ENCODE data around the gene CACNA1I.

CACNA1I gene

DNA sequence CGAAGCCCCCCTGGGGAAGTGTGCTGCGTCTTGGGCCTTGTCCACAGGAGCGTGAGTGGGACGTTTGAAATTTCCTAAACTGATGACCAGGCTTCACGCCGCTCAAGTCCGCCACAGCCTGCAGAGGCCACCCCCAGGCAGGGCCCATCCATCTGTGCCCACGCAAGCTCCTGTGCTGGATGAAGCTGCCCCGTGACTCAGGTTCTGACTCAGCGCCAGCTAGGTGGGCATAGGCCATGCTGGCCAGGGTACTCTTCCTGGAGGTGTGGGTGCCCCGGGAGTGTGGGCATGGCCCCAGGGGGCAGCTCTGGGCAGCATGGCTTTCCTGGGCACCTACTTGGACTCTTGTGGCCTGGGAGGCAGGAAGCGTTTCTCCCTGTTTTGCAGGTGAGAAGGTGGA is 134.8 kb downstream of the CACNA1I start:
- no peak for DNase-seq

DNA sequence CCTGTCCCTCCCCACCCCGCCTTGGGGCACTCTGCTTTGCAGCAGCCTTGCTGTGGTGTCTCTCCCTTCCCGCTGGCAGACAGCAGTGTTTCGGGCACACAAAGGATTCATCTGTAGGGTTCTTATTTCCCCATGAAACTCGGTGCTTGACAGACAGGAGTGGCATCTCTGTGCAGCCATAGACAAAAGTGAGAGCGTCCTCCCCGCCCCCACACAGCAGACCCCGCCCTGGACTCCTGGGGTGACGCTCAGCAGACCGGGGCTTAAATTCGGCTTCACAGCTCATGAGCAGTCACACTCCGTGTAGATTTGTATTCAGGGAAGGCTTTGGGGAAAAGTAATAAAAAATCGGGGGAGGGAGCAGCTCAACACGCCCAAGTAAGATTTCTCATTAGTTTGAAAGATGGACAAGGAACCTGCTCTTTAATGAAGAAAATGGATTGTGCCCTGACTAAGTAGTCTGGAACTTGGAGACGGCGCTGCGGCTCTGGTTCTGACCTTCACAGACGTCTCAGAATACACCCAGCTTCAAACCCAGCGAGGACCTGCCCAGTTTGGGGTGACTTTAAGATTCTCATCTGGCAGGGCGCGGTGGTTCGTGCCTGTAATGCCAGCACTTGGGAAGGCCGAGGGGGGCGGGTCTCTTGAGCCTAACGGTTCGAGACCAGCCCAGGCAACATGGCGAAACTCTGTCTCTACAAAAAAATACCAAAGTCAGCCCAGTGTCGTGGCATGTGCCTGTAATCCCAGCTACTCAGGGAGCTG is 136.0 kb downstream of the CACNA1I start:
- no peak for DNase-seq

- no peak for DNase-seq
Measured at GRCh38 chr22:39707351-39707750, 136.8 kb downstream of the CACNA1I start.

DNA sequence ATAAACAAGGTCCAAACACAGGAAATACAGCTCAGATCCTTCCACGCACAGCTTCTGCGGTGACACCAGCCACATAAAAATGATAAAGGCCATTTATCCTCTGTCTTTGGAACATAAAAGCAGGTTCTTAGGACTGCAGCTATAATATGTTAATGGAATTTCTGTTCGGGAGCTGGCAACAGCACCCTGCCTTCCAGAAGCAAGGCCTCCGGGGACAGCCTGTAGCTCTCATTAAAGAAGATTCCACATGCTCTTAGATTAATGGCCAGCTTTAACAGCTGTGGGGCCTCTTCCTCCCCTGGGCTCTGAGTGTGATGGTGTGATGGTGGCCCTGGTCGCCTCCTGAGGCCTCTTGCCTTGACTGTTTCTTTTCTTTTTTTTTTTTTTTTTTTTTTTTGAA is 137.3 kb downstream of the CACNA1I start:
- DNase-seq: no peak

- no peak for DNase-seq
Measured at GRCh38 chr22:39710380-39711150, 140.0 kb downstream of the CACNA1I start.

GRCh38 chr22:39712081-39712480 is 141.5 kb downstream of the CACNA1I start:
- DNase-seq: no peak

DNA sequence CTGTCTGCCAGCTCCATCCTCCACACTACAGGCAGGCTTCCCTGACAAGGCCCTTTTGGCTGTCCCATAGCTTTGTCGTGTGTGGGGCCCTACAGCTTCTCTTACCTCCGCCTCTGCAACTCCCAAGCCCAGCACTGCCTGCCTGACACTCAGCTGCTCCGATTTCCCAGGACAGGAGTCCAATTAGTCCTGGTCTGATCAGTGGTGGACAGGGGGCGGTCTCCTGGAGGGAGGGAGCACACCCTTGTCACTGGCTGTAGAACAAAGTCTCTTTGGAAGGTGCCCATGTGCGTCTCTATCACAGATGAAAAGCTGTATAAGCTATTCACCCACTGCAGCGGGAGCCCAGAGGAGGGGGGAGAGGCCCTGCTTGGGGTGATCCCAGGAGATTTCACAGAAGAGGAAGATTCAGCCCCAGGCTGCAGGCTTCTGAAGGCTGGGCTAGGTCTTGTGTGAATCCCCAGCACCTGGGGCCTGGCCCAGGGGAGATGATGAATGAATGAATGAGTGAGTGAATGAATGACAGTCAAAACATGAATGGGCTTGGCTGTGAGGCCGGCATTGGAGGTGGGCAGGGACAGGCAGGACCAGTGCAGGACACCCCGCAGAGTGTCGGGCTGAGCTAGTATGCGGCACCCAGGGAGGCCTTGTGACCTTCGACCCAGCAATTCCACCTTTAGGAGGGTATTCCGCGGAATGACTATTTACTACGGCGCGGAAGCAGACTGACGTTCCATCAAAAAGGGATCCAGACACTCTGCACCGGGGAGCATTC is 142.4 kb downstream of the CACNA1I start:
- no peak for DNase-seq

- DNase-seq: no peak
Measured at GRCh38 chr22:39713799-39714290, 143.3 kb downstream of the CACNA1I start.

DNA sequence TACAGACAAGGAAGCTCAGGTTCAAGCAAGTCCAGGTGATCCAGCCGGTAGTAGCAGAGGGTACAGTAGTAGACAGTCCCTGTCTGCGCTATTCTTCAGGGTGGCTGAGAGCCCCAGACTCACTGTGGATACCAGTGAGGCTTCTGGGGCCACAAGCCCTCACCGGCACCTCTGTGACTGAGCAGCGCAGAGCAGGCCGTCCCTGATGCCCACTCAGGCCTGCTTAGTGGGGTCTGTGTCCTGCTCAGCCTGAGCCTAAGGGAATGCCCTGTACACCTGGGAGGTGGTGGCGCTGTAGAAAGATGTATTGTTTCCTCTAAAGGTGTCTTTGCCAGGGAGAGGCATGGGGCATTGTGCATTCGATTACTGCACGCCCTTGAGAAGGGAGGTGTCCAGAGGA is 143.8 kb downstream of the CACNA1I start:
- DNase-seq: no peak

DNA sequence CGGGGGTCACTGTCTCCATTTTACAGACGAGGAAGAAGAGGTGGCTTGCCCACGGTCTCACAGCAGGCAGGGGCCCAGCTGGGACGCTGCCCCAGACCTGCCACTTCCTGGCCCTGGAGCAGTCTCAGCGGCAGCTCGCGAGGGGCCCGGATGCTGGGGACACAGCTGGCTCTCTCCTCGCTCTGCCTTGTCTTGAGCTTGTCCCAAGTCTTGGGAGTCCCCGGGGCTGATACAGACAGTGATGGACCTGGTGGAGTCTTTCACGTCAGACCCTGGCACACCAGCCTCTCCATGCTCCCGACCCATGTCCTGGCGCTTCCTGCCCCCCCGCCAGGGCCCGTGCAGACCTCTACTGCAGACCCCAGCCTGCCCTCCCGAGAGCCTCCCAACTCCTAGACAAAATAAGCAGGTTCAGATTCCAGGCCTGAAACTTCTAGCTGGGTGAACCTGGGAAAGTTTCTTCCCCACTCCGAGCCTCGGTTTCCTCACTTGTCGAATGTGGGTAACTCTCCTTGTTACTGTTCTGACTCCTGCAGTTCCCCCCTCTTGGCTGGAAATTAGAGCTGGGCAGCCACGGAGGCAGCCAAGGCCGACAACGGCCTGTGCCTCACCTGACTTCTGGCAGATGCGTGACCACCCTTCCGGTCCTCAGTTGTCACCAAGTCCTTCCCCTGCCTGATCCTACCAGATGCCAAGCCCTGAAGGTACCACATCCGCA is 145.4 kb downstream of the CACNA1I start:
- no peak for DNase-seq

DNA sequence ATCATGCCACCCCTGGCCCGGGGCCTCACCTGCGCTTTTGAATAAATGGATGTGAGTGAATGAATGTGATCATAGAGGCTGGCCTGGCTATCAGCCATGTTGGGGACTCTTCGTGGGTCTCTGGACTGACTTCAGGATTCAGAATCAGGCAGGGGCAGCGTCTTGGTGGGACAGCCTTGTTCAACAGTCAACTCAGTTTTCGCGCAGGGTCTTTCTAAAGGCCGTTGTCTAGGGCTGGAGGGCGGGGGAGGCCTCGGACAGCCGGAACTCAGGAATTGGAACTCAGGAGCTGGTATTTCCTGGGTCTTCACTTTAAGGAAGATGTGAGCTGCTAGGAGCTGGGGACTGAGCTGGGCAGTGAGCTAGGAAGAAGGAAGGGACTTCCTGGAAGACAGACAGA is 146.0 kb downstream of the CACNA1I start:
- DNase-seq: no peak

DNA sequence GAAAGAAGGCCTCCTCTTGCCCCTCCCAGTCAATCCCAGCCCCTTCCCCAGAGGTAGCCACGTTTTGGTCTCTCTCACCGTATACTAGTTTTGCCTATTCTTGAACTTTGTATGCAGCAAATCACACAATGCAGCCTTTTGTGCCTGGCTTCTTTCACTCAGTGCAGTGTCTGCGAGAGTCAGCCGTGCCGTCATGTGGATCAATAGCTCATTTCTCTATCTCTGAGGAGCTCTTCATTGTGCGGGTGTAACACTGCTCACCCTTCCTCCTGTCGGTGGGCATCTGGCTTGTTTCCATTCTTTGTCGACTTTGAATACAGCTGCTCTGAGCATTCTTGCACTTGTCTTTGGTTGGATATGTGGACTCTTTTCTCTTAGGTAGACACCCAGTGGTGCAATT is 146.5 kb downstream of the CACNA1I start:
- DNase-seq: no peak

DNA sequence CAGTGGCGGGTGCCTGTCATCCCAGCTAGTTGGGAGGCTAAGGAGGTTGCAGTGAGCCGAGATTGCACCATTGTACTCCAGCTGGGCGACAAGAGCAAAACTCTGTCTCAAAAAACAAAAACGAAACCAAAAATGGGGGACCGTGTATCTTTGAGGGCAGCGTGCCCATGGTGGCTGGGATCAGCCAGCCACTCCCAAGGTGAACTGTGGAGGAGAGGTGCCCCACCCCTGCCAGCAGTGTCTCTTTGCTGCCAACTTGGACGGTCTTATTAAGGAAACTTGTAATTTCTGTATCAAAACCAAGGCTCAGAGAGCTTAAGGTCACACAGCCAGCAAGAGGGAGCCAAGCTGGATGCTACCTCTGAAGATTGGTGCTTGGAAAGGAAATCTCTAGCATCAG is 147.7 kb downstream of the CACNA1I start:
- no peak for DNase-seq

DNA sequence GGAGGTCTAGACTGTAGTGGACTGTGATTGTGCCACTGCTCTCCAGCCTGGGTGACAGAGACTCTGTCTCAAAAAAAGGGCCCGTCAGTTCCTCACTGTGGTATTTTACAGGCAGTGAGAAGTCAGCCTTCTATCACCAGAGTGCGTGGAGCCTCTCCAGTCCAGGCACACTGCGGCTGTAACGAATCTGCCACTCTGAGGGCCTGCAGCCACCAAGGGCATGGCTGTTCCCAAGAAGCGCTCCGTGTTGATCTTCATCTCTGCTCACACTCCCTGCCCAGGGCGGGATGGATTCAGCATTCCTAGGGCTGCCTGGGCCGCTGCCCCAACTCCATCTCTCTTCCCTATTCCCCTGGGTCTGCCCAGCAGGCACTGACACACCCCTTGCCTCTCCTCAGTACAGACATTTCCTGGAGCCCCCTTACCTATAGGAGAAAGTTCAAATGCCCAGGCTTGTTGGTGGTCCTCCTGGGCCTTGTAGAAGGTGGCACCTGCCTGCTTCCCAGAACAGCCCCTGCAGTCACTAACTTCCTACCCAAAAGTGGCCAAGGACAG is 148.4 kb downstream of the CACNA1I start:
- no peak for DNase-seq

DNA sequence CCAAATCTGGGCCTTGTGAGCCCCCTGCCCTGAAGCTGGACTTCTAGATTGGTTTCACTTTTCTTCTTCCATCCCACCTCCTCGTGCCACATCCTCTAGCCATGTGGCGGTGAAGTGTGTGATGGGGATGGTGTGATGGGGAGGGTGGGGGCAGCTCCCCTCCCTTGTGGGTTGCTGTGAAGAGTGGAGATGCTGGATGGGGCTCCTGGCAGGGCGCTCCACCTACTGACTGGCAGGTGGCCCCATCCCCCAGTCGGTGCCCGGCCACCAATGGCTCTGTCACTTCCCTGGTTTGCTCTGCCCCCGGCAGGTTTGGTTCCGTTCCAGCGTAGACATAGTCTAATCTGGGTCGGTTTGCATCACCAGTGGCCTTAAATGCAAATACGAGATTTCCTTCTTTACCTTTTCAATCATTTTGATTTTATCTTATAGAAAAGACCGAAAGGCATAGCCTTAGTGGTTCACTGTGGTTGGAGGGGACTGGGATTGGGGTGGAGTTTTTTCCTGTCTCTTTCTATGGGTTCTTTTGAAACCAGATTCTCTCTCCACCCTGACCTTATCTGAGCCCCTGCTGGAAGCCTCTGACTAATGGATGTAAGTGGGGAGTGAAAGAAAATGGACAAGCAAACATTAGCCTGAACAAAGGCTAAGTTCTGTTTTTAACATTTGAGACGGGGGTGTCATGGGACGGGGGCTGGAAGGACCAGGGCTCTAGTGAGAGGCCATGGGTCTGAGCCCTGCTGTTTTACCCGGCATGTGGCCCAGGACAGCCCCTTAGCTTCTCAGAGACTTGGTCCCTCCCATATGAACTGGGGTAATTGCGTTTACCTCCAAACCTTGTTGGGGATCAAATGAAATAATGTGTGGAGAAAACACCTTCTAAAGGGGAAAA is 149.3 kb downstream of the CACNA1I start:
- no peak for DNase-seq

DNA sequence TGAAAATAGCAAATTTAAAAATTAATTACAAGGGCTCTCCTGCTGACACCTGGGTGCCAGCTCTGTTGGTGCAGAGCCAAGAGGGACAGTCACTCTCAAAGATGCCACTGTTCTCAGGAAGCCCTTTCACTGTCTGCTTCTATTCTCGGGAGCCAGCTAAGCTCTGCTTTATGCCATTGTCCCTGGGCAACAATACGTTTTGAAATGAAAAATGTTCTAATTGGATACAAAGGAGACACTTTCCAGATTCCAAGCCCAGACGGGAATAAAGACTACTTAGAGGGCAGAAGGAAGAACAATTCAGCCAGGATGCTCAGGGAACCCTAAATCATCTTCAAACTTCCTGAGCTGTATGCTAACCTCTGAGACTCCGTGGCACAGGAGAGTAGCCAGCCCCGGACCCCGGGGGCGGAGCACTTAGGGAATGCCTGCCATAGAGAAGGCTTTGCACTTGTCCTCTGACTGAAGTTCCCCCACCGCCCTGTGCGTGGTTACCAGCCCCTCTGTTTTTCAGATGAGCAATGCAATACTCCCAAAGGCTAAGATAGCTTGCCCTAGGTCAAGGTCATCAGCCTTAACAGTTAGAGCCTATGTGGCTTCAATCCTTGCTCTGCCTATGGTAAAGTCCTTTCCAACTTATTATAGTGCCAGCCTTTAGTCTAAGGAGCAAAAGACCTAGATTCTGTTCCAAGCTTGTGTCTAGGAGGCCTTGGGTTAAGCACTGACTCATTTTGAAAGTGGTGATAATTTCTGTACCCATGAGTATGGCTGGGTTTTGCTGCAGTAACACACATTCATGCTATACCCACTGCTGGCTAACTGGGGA is 150.9 kb downstream of the CACNA1I start:
- no peak for DNase-seq

DNA sequence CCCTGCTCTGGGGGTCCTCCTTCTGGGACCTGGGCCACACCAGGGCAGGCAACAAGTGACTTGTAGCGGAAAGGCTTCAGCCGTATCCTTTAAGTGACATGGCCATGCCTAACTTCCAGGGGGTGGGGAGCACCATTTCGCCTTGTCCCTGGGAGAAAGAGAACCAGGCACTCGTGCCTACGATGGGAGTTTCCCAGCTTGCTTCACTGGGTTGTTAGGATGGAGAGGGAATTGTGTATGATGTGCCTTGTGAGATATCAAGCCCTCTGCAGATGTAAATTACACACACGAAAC is 151.4 kb downstream of the CACNA1I start:
- DNase-seq: no peak

DNA sequence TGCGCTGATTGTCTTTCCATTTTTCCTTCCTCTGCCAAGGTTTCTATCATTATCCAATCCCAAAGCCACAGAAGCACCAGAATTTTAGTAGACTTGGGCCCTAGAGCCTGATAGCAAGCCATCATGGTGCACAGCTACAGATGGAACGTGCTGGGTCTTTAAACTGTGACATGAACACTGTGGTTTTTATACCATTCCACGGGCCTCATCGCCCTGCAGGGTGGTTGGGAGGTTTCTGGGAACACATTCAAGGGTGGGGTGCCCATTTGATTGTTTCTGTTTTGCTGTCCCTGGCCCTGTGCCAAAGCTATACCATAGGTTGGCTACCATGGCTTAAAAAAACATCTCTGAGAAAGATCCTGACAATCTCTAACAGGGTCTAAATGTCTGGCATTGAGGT is 151.9 kb downstream of the CACNA1I start:
- DNase-seq: no peak

DNA sequence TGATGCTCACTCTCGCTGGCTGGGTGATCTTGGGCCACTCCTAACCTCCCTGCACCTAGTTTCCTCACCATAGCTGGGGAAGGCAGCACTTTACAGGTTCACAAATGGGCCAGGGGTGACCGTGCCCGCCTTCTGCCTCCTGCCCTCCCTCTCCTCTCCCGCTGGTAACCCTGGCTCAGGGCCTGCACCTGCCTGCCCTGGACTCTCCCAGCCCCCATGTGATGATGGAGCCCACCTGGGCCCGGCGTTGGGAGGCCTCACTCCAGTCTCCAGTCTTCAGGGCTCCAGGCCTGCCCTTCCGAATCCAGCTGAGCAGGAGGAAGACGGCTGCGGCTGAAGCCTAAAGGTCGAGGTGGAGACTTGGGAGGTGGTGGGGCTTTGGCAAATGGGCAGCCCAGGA is 152.9 kb downstream of the CACNA1I start:
- DNase-seq: no peak

GRCh38 chr22:39723899-39724351 is 153.4 kb downstream of the CACNA1I start:
- no peak for DNase-seq

DNA sequence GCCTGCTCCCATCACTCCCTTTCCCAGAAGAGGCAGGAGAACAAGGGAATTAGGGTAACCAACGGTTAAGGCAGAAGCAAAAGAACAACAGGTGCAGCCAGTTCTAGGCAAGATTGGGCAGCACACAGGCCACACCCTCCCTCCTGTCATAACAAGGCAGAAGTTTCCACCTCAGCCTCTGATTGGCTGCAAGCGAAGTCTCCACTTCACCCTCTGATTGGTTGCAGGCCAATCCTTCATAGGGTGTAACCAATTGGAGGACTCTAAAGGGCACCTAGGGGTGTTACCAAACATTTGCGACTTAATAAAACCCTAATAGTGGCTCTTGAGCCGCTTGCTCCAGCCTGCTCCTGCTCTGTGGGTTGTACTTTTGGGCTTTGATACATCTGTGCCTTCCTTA is 153.8 kb downstream of the CACNA1I start:
- DNase-seq: no peak
